GM18870 (cell line): ENCODE measurements around the gene SMARCA2.
"Not testable (repeated sequence)": the region's sequence is repeated elsewhere in the genome, so short reads cannot be mapped to it uniquely, and the experiment has no call there.

Source experiments
- ATAC-seq: cut with Tn5 transposase; IDR thresholded peaks from one replicate; pipeline ENCODE4 v1.9.1; 2021; ENCODE audit warnings: moderate library complexity; ENCODE audit not compliant: unreplicated experiment

SMARCA2 gene

GRCh38 chr9:2134391-2134790 is 119.2 kb downstream of the SMARCA2 start:
- no peak for ATAC-seq

GRCh38 chr9:2138646-2139045 is 123.5 kb downstream of the SMARCA2 start:
- ATAC-seq: no peak

- ATAC-seq: no peak
Observed at GRCh38 chr9:2140600-2141223, 125.6 kb downstream of the SMARCA2 start.

- ATAC-seq: no peak
Observed at GRCh38 chr9:2142212-2142611, 127.1 kb downstream of the SMARCA2 start.

- ATAC-seq: no peak
Observed at GRCh38 chr9:2144619-2145018, 129.5 kb downstream of the SMARCA2 start.

- no peak for ATAC-seq
Observed at GRCh38 chr9:2145746-2146145, 130.6 kb downstream of the SMARCA2 start.

- ATAC-seq: not testable (repeated sequence)
Observed at GRCh38 chr9:2146700-2147099, 131.6 kb downstream of the SMARCA2 start.

- no peak for ATAC-seq
Observed at GRCh38 chr9:2150338-2150737, 135.2 kb downstream of the SMARCA2 start.

GRCh38 chr9:2151171-2151570 is 136.0 kb downstream of the SMARCA2 start:
- no peak for ATAC-seq

GRCh38 chr9:2152966-2153629 is 138.0 kb downstream of the SMARCA2 start:
- no peak for ATAC-seq

GRCh38 chr9:2153630-2154217 is 138.6 kb downstream of the SMARCA2 start:
- ATAC-seq: no peak

- ATAC-seq: no peak
Observed at GRCh38 chr9:2154731-2155130, 139.6 kb downstream of the SMARCA2 start.

- no peak for ATAC-seq
Observed at GRCh38 chr9:2155966-2156365, 140.8 kb downstream of the SMARCA2 start.

GRCh38 chr9:2157277-2158110 is 142.3 kb downstream of the SMARCA2 start:
- ATAC-seq: peak; percentile 25

- ATAC-seq: peak; percentile 36
Observed at GRCh38 chr9:2158111-2158610, 143.0 kb downstream of the SMARCA2 start.

GRCh38 chr9:2158766-2159430 is 143.8 kb downstream of the SMARCA2 start:
- ATAC-seq: no peak

- ATAC-seq: no peak
Observed at GRCh38 chr9:2159521-2160454, 144.6 kb downstream of the SMARCA2 start.

- ATAC-seq: no peak
Observed at GRCh38 chr9:2161661-2162060, 146.5 kb downstream of the SMARCA2 start.

GRCh38 chr9:2163231-2163885 is 148.2 kb downstream of the SMARCA2 start:
- ATAC-seq: no peak
